ENCODE measurements around the gene SPATS2. TPM values are rescaled to one million over a fixed set of nuclear protein-coding genes. Genes with fewer than 3 reads are reported as not detected.

SPATS2 gene
- polyA plus RNA-seq, 1 of the 3 experiments (the other 2 are of a cell fraction), result 72.9 TPM

DNA sequence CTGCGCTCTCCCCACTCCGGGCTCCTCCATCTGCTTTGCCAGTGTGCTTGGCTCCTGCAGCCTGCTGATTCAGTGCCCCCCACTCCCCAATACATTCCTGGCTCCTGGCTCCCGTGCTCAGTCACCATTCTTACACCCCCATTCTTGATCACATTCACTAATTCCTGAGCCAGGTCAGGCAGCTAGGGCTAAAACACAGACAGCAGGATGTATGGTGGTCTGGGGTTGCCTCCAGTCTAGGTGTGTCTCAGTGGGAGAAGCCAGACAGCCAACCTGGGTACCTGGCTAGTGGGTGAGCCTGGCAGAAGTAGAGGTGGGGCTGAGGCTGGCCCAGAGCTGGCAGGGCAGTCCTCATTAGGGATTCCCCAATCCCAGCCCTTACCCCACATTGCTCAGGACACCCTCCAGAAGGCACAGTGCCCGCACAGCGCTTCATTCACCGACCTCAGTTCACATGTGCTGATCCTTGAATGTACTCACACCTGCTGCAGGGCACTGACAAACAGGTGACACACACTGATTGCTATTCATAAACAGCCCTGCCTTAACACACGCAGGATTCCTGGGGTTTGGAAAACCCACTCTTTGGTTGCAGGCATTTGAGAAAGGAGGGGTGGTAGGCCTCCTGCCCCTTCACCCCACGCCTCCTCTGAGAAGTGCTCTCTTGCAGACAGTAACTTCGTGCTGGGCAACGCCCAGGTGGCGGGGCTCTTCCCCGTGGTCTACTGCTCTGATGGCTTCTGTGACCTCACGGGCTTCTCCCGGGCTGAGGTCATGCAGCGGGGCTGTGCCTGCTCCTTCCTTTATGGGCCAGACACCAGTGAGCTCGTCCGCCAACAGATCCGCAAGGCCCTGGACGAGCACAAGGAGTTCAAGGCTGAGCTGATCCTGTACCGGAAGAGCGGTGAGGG is 173.2 kb downstream of the SPATS2 start:
- H3F3A ChIP-seq (replicated peaks; ENCODE audit: insufficient read depth), result peaks cover 5% of the 10 kb centered on the region
- H3K79me2 ChIP-seq (ENCODE audit: insufficient read depth), result no peaks in the 10 kb centered on the region
- no peak overlapping the region for H3K27ac ChIP-seq (ENCODE audit: low read depth in 2 of 2, low read length in 1 of 2)
- H3K4me3 ChIP-seq (ENCODE audit: low read depth in 2 of 2, low read length in 1 of 2), result no peak overlapping the region
- DNase-seq, result peak; percentile 44
- TF ChIP-seq, protein P1, sequence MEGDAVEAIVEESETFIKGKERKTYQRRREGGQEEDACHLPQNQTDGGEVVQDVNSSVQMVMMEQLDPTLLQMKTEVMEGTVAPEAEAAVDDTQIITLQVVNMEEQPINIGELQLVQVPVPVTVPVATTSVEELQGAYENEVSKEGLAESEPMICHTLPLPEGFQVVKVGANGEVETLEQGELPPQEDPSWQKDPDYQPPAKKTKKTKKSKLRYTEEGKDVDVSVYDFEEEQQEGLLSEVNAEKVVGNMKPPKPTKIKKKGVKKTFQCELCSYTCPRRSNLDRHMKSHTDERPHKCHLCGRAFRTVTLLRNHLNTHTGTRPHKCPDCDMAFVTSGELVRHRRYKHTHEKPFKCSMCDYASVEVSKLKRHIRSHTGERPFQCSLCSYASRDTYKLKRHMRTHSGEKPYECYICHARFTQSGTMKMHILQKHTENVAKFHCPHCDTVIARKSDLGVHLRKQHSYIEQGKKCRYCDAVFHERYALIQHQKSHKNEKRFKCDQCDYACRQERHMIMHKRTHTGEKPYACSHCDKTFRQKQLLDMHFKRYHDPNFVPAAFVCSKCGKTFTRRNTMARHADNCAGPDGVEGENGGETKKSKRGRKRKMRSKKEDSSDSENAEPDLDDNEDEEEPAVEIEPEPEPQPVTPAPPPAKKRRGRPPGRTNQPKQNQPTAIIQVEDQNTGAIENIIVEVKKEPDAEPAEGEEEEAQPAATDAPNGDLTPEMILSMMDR (IDR thresholded peaks at IDR 0.05), result no peak
- TF ChIP-seq RFX5 (IDR thresholded peaks at IDR 0.05; ENCODE audit: low read length), result no peak
- TF ChIP-seq SIN3A (IDR thresholded peaks at IDR 0.05; ENCODE audit: borderline replicate concordance, low read depth, low read length), result no peak
- TF ChIP-seq, protein P2, sequence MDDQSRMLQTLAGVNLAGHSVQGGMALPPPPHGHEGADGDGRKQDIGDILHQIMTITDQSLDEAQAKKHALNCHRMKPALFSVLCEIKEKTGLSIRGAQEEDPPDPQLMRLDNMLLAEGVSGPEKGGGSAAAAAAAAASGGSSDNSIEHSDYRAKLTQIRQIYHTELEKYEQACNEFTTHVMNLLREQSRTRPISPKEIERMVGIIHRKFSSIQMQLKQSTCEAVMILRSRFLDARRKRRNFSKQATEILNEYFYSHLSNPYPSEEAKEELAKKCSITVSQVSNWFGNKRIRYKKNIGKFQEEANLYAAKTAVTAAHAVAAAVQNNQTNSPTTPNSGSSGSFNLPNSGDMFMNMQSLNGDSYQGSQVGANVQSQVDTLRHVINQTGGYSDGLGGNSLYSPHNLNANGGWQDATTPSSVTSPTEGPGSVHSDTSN (IDR thresholded peaks at IDR 0.05), result no peak
- no peak for TF ChIP-seq JUND (IDR thresholded peaks at IDR 0.05)
- no peak for TF ChIP-seq EP300 (IDR thresholded peaks at IDR 0.05; ENCODE audit: borderline replicate concordance in 1 of 2, low read depth in 1 of 2, low read length in 1 of 2)
- TF ChIP-seq, protein P3, sequence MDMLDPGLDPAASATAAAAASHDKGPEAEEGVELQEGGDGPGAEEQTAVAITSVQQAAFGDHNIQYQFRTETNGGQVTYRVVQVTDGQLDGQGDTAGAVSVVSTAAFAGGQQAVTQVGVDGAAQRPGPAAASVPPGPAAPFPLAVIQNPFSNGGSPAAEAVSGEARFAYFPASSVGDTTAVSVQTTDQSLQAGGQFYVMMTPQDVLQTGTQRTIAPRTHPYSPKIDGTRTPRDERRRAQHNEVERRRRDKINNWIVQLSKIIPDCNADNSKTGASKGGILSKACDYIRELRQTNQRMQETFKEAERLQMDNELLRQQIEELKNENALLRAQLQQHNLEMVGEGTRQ (IDR thresholded peaks at IDR 0.05; ENCODE audit: borderline replicate concordance, low read depth, low read length), result no peak
- TF ChIP-seq, protein P4, sequence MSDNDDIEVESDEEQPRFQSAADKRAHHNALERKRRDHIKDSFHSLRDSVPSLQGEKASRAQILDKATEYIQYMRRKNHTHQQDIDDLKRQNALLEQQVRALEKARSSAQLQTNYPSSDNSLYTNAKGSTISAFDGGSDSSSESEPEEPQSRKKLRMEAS (IDR thresholded peaks at IDR 0.05; ENCODE audit: low read depth), result no peak
- TF ChIP-seq, protein P5, sequence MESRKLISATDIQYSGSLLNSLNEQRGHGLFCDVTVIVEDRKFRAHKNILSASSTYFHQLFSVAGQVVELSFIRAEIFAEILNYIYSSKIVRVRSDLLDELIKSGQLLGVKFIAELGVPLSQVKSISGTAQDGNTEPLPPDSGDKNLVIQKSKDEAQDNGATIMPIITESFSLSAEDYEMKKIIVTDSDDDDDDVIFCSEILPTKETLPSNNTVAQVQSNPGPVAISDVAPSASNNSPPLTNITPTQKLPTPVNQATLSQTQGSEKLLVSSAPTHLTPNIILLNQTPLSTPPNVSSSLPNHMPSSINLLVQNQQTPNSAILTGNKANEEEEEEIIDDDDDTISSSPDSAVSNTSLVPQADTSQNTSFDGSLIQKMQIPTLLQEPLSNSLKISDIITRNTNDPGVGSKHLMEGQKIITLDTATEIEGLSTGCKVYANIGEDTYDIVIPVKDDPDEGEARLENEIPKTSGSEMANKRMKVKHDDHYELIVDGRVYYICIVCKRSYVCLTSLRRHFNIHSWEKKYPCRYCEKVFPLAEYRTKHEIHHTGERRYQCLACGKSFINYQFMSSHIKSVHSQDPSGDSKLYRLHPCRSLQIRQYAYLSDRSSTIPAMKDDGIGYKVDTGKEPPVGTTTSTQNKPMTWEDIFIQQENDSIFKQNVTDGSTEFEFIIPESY (IDR thresholded peaks at IDR 0.05; ENCODE audit: borderline replicate concordance, low read depth), result no peak
- TF ChIP-seq MEF2A (IDR thresholded peaks at IDR 0.05; ENCODE audit: borderline replicate concordance, low read depth), result no peak
- POLR2A ChIA-PET, result no interaction called here
- H3K36me3 ChIP-seq (replicated peaks in 1 of 2; ENCODE audit: control insufficient read depth in 1 of 2, insufficient read depth in 2 of 2, low read length in 1 of 2), result no peaks in the 10 kb centered on the region
- no peak overlapping the region for H2AFZ ChIP-seq (ENCODE audit: low read depth)
- CTCF ChIA-PET, result interaction anchor here (1.5 to 2.6 kb wide), 2 partner anchors 12 to 193 kb away, joined by 9 read pairs; partner anchors contain the start of gene DNAJC22
- H3K27me3 ChIP-seq (ENCODE audit: insufficient read depth), result no peaks in the 10 kb centered on the region
- no peaks in the 10 kb centered on the region for H4K20me1 ChIP-seq (ENCODE audit: insufficient read depth)
- no peaks in the 10 kb centered on the region for H3K9me3 ChIP-seq
- no peak overlapping the region for H3K9ac ChIP-seq
- no peaks in the 10 kb centered on the region for H3K9me2 ChIP-seq
- 93% methylated on average over 15 of the region's 21 CpGs for WGBS (ENCODE audit: low lambda C conversion rate)
- H3K4me2 ChIP-seq, result no peak overlapping the region
- H3K4me1 ChIP-seq (ENCODE audit: control insufficient read depth in 1 of 2, insufficient read depth in 2 of 2, low read depth in 1 of 2, low read length in 1 of 2), result peaks cover 0 to 11% of the 10 kb centered on the region in 2 experiments; a peak in 1 of 4 replicates
